Measurements from ENCODE around the gene ZNF883.

GRCh38 chr9:112997236-112997941 lies 14.6 kb downstream of the ZNF883 start:
- TF ChIP-seq POLR2A (IDR thresholded peaks at IDR 0.05; ENCODE audit: low read depth, low read length) (no peak), TAF1 (IDR thresholded peaks at IDR 0.05; ENCODE audit: low read depth, low read length) (no peak), SPI1 (IDR thresholded peaks at IDR 0.05; ENCODE audit: low read depth, low read length) (no peak)
